ENCODE results near the gene TDRD6. TPM values are rescaled to one million over a fixed set of nuclear protein-coding genes. Genes with fewer than 3 reads are reported as not detected.
"Not testable (repeated sequence)": the region's sequence is repeated elsewhere in the genome, so short reads cannot be mapped to it uniquely, and the experiment has no call there.

The TDRD6 gene
- total and polyA plus RNA-seq, 9 donors = 0.20 to 0.96 (median 0.37) TPM

DNA sequence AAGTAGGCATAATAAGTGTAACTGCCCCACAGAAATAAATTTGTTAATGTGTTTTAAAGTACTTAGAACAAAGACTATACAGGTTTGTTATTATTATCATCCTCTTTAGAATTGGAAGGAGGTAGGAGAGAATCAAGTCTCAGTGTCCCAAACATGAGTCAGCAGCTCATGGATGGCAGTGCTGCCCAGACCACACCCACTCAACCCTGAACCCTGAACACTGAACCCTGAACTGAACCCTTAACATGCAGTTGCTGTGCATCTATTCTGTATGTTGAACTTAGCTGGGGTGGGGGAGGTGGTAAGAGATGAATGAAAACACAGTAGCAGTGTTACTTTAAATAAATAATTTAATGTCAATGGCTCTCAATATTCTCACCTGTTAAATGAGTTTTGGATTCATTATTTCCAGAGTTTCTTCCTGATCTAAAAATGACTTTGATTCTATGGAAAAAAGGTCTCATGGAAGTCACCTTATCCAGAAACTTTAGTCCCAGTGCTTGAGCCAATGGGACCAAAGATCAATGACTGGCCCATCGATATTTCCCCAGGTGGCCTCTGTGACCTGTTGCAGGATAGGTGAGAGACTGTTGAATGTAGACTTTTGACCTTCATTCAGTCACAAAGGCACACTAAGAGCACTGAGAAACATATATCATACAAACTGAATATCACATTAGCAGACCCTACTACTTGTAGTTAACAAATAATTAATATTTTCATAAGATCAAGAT lies 55.9 kb downstream of the TDRD6 start:
- no peak for TF ChIP-seq EP300 (IDR thresholded peaks at IDR 0.05)
- no peak for TF ChIP-seq POLR2A (IDR thresholded peaks at IDR 0.05)
- TF ChIP-seq, protein P1, sequence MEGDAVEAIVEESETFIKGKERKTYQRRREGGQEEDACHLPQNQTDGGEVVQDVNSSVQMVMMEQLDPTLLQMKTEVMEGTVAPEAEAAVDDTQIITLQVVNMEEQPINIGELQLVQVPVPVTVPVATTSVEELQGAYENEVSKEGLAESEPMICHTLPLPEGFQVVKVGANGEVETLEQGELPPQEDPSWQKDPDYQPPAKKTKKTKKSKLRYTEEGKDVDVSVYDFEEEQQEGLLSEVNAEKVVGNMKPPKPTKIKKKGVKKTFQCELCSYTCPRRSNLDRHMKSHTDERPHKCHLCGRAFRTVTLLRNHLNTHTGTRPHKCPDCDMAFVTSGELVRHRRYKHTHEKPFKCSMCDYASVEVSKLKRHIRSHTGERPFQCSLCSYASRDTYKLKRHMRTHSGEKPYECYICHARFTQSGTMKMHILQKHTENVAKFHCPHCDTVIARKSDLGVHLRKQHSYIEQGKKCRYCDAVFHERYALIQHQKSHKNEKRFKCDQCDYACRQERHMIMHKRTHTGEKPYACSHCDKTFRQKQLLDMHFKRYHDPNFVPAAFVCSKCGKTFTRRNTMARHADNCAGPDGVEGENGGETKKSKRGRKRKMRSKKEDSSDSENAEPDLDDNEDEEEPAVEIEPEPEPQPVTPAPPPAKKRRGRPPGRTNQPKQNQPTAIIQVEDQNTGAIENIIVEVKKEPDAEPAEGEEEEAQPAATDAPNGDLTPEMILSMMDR (IDR thresholded peaks at IDR 0.05) = no peak
- Histone ChIP-seq H3K36me3 (no peaks in the 10 kb centered on the region), H3K9me3 (no peaks in the 10 kb centered on the region), H3K4me3 (no peak overlapping the region), H3K27ac (no peak overlapping the region), H3K27me3 (no peaks in the 10 kb centered on the region), H3K4me1 (ENCODE audit: insufficient read depth) (no peaks in the 10 kb centered on the region)
- 85 to 98% (median 89%) methylated on average over 1 of the region's 1 CpG for WGBS, 3 donors
- DNase-seq = no peak
- intact Hi-C loops (cut with DNase I) = no loop called here

DNA sequence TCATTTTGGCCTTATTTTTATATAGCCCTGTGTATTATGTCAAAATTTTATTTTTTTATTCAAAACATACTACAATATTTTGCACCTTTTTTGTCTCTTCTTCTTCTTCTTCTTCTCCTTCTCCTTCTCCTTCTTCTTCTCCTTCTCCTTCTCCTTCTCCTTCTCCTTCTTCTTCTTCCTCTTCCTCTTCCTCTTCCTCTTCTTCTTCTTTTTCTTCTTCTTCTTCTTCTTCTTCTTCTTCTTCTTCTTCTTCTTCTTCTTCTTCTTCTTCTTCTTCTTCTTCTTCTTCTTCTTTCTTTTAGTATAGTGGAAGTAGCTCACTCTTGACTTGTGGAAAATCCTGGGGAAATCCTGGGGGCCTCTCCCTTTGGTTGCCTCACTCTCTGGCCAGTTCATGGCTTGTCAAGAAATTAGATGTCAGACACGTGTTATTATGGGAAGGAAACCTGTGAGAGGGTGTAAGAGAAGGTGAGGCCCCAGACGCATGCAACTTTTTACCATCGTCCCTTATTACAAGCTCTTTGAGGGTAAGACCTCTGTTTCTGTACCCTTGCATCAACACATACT lies 56.6 kb downstream of the TDRD6 start:
- H3K27me3 ChIP-seq; H3K4me1 ChIP-seq (ENCODE audit: insufficient read depth); H3K27ac ChIP-seq; H3K9me3 ChIP-seq; DNase-seq; H3K36me3 ChIP-seq; H3K4me3 ChIP-seq; intact Hi-C loops (cut with DNase I): not testable (repeated sequence)
- 87 to 88% (median 88%) methylated on average over 3 of the region's 3 CpGs for WGBS, 3 donors

DNA sequence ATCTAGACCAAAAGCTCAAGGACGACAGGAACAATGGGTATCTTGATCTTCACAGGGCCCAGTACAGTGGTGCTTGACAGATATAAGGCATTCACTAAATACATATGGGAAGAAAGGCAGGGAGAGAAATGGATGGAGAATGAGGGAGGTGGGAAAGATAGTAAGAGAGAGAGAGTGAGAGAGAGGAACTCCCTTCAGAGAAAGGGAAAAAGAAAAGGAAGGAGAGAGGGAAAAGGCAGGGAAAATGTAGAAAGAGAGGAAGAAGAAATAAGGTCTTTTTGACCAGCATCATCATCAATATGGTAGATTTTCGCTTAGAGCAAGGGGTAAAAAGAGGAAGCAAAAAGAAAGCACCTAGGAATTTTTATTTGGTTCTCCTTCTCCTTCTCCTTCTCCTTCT lies 58.3 kb downstream of the TDRD6 start:
- no peaks in the 10 kb centered on the region for H3K9me3 ChIP-seq
- no peak for DNase-seq
- TF ChIP-seq EP300 (IDR thresholded peaks at IDR 0.05) = no peak
- TF ChIP-seq POLR2A (IDR thresholded peaks at IDR 0.05) = no peak
- TF ChIP-seq, protein P1 (IDR thresholded peaks at IDR 0.05) = no peak
- intact Hi-C loops (cut with DNase I) = no loop called here
- H3K36me3 ChIP-seq = no peaks in the 10 kb centered on the region
- no peaks in the 10 kb centered on the region for H3K4me1 ChIP-seq (ENCODE audit: insufficient read depth)
- 81 to 84% (median 82%) methylated on average over 2 of the region's 2 CpGs for WGBS, 3 donors
- no peak overlapping the region for H3K27ac ChIP-seq
- H3K27me3 ChIP-seq = no peaks in the 10 kb centered on the region
- no peak overlapping the region for H3K4me3 ChIP-seq

GRCh38 chr6:46746696-46747095 lies 59.0 kb downstream of the TDRD6 start, which contains the start of gene ANKRD66:
TSS of gene ANKRD66 (plus strand) at chr6:46746933. CDS start at chr6:46751949, 5,016 bp downstream.
- H3K9me3 ChIP-seq = no peaks in the 10 kb centered on the region
- no peak within 1 kb of the TSS for H3K27ac ChIP-seq
- TF ChIP-seq, protein P1 (IDR thresholded peaks at IDR 0.05) = no peak
- TF ChIP-seq POLR2A (IDR thresholded peaks at IDR 0.05) (no peak), EP300 (IDR thresholded peaks at IDR 0.05) (no peak)
- no peak within 1 kb of the TSS for H3K4me3 ChIP-seq
- 42 to 59% (median 43%) methylated on average over 1 of the region's 1 CpG for WGBS, 3 donors
- H3K4me1 ChIP-seq (ENCODE audit: insufficient read depth) = no peaks in the 10 kb centered on the region
- H3K36me3 ChIP-seq = no peaks in the 10 kb centered on the region
- intact Hi-C loops (cut with DNase I) = no loop called here
- no peak for DNase-seq
- no peaks in the 10 kb centered on the region for H3K27me3 ChIP-seq

DNA sequence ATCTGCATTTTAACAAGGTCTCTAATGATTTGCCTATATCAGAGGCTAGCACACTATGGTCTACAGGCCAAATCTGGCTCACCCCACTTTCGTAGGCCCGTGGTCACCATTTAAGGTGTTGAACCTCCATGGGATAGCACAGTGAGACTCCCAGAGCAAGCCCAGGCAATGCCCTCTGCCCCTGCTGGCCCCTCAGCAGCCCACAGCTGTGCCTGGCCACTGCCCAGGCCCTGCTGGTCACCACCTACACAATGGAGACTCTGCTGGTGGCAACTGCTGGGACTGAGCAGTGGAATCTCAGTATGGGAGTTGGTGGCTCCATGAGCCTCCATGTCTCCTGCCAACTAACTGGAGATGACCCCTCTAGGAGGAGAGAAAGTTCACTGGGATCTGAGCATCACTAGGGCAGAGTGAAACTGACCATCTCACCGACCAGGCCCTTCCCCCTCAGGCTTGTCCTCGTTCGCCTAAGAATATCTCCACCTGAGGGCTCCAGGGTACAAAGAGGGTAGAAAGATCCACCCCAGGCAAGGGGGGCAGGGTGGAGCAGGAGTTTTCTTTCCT lies 61.3 kb downstream of the TDRD6 start:
- Histone ChIP-seq H3K9me3 (no peaks in the 10 kb centered on the region), H3K27ac (no peak overlapping the region), H3K4me1 (ENCODE audit: insufficient read depth) (no peaks in the 10 kb centered on the region), H3K27me3 (no peaks in the 10 kb centered on the region), H3K36me3 (no peaks in the 10 kb centered on the region), H3K4me3 (no peak overlapping the region)
- TF ChIP-seq, protein P1 (IDR thresholded peaks at IDR 0.05) = no peak
- TF ChIP-seq POLR2A (IDR thresholded peaks at IDR 0.05) (no peak), EP300 (IDR thresholded peaks at IDR 0.05) (no peak)
- 94 to 96% (median 95%) methylated on average over 5 of the region's 5 CpGs for WGBS, 3 donors
- intact Hi-C loops (cut with DNase I) = no loop called here
- DNase-seq = no peak

Data from ovary (tissue), 9 donors.